Activated CD8-positive, alpha-beta memory T cell treated with anti-CD3 and anti-CD28 coated beads for 4 hours (primary cell): ENCODE results near the gene RPL22.

Source experiments
- DNase-seq, 2 donors: peaks; one replicate each; pipeline ENCODE4 v3.0.0-alpha.2; 2020; ENCODE audit warnings: low read depth in 2 of 2

RPL22 gene

GRCh38 chr1:6172549-6172948, 26.8 kb downstream of the RPL22 start:
- no peak for DNase-seq

GRCh38 chr1:6171548-6172124, 27.8 kb downstream of the RPL22 start:
- no peak for DNase-seq

GRCh38 chr1:6170742-6171201, 28.6 kb downstream of the RPL22 start:
- no peak for DNase-seq

DNA sequence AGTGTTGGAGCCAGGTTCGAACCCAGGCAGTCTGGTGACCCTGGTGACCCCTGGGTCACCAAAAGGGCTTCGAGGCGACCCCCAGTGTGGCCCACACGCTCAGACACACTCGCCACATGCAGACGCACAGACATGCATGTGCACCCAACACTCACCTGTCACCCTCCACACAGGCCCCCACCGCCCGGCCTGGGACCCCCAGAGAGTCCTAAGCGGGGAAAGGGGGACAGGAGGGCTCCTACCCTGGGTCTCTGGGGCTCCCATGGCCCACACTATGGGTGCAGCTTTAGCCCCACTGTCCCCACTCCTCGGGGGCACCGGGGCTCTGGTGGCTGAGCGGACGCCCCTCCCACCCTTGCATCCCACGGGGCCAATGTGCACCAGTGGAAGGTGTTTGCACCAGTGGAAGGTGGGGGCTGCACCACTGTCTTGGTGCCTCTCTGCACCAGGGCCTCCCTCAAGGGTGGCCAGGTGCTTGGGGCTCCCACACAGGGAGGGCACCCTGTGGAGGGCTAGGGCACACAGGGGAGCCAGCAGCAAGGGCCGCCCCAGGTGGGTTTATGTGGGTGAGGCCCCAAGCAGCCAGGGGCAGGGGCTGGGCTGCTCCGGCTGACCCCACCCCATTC, 29.2 kb downstream of the RPL22 start:
- DNase-seq: no peak

DNA sequence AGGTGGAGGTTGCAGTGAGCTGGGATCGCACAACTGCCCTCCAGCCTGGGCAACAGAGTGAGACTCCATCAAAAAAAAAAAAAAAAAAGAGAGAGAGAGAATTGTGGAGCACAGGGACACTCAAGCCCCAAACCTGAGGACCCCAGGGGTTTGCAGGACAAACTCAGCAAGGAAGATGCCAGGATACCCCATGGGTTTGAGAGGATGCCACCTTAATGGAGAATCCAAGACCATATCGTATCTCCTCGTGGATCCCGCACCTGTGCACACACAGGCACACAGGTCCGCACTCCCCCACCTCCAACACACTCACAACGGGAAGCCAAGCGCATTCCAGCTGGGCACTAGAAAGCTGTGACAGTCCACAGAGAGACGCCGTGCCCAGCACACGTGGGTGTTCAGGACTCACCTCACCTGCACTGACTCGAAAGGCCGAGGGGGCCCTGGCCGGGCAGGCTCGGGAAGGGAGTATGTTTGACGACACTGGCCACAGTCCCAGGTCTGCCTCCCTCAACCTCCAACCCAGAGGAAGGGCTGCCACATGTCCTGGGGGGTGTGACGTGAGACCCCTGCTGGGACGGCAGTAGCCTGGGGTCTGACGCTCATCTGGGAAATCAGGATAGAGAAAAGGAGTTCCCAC, 30.3 kb downstream of the RPL22 start:
- DNase-seq: no peak

DNA sequence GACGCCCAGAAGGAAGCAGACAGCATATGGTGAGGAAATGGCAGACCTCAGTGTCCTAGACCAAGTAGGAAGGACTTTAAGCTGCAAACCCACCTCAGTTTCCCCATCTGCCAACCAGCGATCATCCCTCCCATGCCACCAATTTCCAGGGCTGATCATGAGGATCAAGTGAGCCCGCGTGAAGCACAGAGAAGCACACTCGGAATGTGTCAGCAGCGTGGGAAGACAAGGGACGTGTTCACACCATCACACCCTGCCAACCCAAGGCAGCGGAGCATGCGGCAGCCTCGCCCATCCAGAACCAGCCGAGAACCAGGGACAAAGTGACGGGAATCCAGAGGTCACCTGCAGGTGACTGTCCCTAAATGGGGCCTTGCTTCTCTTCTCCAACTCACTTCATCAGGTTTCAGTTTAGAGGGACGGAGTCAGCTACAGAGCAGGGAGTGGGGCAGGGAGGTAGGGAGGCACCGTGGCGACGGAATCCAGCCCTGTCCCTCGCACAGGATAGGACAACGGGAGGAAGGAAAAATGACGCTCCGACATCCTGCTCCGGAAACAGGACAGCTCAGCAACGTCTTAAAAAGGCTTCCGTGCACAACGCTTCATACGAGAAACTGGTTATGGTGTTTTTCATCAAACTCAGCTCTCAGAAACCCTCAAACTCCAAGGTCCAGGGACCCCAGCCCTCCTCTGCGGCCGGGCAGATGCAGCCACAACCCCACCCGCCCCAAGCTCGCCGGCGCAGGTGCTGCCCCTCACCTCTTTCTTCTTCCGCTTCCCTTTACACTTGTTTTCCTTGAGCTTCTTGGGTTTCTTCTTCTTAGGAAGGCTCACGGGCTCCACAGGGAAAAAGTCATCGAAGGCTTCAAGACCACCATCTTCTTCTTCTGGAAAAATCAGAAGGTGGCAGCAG, 31.7 kb downstream of the RPL22 start:
- no peak for DNase-seq

DNA sequence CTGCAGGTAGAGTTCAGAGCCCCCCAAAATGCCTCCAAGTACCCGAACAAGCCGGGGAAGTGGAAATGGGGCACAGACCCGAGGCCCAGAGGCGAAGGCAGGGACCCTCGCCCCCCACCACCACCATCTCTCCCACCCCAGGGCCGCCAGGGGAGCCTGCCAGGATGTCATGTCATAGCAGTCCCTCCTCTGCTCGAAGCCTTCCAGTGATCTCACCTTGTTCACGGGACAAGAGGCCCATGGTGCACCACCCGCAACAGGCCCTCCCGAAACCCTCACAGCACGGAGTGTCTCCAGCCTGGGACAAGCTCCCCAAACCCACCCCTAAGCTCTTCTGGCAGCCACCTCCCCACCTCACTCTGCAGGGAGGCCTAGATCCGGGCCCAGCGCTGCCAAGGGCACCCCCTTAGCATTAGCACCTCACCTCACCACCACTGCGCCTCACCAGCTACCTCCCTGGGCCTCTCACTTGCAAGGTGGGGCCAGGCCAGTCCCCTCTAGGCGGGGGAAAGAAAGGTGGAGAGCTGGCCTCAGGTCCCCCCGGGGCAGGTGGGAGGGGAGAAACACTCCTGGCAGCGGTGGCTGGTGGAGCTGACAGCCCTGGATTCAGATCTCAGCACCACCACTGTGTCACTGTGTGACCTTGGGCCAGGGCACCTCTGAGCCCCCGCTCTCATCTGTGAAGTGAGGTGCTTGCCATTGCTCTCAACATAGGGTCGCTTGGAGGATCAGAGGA, 32.6 kb downstream of the RPL22 start:
- no peak for DNase-seq

- no peak for DNase-seq
These were observed 33.2 kb downstream of the RPL22 start for GRCh38 chr1:6166221-6166620.

DNA sequence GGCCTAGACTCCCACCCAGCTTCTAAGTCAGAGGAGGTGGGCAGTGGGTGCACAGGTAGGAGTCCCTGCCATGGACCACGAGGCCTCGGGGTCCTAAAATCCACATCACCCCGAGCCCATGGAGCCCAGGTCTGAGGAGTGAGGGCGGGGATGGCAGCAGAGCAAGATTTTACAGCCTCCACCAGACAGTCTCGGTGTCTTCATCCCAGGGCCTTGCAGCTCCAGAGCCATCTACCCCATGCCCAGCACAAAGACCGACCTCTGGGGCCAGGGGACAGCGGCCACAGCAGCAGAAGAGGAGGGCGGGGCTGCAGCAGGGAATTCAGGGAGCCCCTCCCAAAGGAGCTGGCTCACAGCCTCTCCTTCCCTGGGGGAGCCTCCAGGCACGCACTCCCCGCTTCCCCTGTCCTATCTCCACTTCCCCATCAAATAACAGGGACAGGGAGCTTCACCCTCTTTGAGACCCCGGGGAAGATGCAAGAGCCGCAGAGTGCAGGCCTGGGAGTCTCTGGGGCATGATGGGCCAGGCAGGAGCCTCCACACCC, 33.9 kb downstream of the RPL22 start:
- DNase-seq: no peak

DNA sequence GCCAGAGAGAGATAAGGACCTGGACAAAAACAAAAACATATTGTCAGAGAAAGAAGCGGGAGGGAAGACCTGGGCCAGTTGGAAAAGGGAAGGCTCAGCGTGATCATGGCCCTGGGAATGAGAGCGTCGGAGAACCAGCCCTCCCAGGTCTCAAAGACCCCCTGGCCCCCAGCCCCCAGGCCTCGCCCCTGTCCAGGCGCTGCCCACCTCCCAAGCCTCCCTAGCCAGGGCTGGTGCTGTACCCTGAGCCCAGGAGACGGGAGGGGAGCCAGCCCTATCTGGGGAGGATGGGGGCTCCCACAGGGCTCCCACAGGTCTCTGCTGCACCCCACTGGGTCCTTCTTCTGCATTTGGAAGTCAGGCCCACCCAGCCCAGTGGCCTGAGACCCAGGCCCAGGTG, 34.4 kb downstream of the RPL22 start:
- no peak for DNase-seq

- no peak for DNase-seq
These were observed 35.3 kb downstream of the RPL22 start for GRCh38 chr1:6163973-6164617.

- no peak for DNase-seq
These were observed 36.0 kb downstream of the RPL22 start for GRCh38 chr1:6163191-6163972.

DNA sequence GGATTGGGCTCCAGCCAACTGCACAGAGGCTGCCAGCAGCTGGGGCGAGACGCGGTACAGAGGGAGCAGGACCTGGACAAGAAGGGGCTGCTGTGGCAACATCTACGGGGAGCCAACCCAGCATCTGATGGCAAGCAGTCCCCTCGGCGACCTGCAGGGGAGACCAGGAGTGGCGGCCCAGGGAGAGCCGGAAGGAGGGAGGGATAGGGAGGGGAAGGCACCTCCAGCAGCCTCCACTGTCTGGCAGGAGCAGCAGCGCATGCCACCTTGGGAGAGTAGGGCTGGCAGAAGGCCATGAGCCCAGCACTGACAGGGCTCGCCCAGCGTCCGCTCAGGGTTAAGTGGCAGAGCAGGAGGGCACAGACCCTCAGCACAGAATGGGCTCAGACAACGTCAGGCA, 36.6 kb downstream of the RPL22 start:
- no peak for DNase-seq

DNA sequence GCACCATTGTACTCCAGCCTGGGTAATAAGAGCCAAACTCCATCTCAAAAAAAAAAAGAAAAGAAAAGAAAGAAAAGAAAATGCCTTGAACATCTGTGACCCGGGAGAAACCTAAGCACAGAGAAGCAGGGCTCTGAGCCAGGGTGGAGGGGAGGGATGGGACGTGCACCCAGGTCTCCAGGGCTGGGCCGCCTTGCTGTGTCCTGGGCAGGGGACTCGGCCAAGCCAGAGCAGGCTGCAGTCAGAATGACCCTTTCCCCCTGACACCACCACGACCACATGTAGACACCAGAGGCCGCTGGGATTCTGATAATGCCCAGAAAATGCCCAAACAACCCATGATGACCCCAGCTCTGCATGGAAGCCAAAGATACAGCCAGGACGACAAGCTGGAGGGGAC, 37.1 kb downstream of the RPL22 start:
- no peak for DNase-seq

- no peak for DNase-seq
These were observed 41.2 kb downstream of the RPL22 start for GRCh38 chr1:6158181-6158580.

DNA sequence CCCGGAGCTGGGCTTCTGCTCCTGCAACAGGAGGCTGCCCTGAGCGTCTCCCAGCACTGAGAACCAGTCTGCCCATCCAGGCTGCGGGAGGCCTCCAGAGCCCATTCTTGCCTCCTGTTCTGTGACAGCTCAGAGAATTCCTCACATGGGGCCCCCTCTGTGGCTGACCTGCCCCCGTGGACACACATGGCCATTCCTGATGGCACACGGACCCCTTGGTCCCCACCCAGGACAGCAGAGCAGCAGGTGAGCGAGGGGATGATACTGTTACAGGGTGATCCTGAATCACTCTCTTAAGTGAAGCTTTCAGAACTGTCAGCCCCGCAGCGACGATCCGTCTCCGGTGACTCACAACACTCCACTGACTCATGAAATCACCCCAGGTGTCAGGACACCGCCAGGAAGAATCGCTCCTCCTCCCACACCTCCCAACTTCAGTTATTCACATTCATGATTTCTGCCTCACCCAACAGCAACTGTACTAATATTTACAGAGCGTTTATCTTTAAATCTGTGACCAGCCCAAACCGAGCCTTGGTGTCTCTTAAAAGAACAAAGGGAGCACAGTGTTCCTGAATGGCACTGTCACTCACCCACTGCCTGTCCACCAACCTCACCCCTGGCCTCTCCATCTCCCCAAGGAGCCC, 41.7 kb downstream of the RPL22 start:
- no peak for DNase-seq

DNA sequence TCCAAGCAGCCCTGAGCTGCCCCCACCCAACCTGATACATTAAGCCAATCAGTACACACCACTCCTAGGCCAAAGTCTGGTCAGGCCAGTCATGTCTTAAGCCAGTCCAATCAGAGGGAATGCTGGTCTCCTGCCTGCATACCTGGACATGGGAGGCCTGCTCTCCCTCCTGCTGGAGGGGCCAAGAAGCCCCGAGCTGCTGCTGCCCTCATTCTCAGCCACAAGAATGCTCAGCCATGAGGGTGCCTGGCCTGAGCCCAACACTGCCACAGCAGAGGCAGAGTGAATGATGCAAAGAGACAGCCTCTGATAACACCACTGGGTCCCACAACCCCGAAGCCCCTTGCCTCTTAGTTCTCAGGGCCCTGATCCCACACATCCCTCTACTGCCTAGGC, 42.3 kb downstream of the RPL22 start:
- no peak for DNase-seq

DNA sequence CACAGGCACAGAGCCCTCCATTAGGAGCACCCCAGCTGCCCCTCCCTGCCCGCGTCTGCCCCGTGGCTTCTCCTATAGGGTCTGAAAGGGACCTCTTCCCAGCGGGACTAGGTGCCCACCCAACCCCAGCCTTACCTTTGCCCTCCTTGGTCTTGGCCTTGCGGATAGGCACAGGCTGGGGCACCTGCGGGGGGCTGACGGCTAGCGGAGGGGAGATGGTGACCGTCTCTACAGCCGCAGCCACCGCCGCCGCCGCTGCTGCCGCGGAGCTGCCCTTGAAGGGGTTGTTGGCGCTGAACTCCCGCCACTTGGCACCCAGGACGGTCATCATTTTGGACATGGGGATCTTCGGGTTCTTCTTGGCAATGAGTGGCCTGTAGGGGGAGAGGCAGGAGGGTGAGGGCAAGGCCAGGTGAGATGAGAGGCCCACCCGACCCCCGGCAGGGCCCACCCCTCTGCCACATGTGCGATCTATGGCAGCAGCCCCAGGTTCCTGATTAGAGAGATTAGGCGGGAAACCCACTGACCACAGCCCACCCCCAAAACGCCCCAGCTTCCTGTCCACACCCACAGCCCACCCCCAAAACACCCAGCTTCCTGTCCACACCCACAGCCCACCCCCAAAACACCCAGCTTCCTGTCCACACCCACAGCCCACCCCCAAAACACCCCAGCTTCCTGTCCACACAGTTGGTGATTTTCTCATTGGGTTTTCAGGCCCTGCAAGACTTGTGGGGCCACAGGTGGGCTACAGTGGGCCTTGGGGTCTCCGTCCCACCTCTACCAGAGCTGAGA, 44.7 kb downstream of the RPL22 start:
- no peak for DNase-seq

GRCh38 chr1:6152882-6153281, 46.5 kb downstream of the RPL22 start:
- no peak for DNase-seq
